ENCODE results near the gene MPG. TPM values are rescaled to one million over a fixed set of nuclear protein-coding genes. Genes with fewer than 3 reads are reported as not detected.

MPG gene
- total RNA-seq, 1 donor from 2014 or later: 50.0 TPM

DNA sequence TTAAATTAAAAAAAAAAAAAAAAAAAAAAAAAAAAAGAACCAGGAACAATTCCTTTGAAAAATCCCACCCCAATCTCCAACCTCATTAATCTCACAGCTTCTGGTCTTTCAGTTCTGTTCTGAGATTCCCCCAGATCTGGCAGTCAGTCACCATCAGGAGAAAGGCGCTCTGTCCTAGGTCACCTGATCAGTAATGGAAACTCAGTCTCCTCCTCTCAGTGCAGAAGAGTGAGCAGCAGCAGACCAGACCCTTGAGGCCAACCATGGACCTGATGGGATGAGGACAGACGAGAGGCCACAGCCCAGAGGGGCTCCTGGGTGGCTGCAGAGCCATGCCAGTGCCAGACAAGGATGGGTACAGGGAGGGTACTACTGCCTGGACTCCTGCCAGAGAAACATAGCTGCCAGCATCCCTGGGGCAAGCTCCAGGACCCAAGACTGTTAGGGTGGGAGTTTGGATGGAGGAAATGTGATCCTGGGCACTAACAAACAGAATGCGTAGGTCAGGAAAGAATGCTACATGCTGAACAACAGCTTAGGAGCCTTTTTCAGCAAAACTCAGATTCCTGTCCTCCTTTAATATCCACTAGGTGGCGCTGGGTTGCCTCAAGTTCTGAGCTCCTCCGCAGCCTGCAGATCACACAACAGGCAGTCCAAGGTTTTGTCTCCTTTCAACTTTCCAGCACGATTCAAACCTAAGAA lies 28.7 kb downstream of the MPG start:
- H3K27ac Mint-ChIP-seq (ENCODE audit: unreplicated experiment): no peak overlapping the region
- H3K9me3 Mint-ChIP-seq: no peaks in the 10 kb centered on the region
- no peaks in the 10 kb centered on the region for H3K36me3 Mint-ChIP-seq (ENCODE audit: low read depth)
- peak; percentile 42 for DNase-seq (ENCODE audit: low read depth, low spot score)
- peaks cover 27% of the 10 kb centered on the region for H3K4me1 Mint-ChIP-seq
- H3K27me3 Mint-ChIP-seq (ENCODE audit: low read depth): no peaks in the 10 kb centered on the region
- TF ChIP-seq, protein P1, sequence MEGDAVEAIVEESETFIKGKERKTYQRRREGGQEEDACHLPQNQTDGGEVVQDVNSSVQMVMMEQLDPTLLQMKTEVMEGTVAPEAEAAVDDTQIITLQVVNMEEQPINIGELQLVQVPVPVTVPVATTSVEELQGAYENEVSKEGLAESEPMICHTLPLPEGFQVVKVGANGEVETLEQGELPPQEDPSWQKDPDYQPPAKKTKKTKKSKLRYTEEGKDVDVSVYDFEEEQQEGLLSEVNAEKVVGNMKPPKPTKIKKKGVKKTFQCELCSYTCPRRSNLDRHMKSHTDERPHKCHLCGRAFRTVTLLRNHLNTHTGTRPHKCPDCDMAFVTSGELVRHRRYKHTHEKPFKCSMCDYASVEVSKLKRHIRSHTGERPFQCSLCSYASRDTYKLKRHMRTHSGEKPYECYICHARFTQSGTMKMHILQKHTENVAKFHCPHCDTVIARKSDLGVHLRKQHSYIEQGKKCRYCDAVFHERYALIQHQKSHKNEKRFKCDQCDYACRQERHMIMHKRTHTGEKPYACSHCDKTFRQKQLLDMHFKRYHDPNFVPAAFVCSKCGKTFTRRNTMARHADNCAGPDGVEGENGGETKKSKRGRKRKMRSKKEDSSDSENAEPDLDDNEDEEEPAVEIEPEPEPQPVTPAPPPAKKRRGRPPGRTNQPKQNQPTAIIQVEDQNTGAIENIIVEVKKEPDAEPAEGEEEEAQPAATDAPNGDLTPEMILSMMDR (conservative IDR thresholded peaks at IDR 0.05): peak; percentile 87
- H3K4me3 Mint-ChIP-seq: no peak overlapping the region

DNA sequence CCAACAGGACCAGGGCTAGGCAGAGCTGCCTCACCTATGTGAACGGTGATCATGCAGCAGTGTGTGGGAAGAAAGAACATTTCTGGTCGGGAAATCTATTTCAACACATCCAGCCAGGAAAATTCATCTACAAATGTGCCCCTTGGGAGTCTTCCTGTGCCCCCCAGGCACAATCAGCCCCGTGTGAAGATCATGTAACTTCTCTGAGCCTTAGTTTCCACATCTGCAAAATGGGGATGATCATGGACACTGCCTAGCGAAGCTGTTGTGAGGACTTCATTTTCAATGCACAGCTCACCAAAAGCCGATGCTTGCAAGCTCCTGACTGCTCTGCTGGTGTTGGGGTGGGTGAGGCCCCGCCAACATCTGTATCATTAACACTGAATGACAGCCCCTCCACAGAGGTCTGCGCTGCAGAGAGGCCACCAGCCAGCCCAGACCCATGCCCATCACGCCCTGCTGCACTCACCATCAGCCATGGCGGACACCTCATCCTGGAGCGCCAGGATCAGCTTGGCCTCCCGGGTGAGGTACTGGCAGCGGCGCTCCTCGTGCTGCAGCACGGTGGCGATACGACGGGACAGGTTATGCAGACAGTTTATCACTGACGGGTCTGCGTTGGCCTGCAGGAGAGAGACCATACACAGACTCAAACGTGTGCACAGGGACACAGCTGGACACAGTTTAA lies 34.3 kb downstream of the MPG start:
- Mint-ChIP-seq H3K9me3 (no peaks in the 10 kb centered on the region), H3K4me1 (peaks cover 13% of the 10 kb centered on the region), H3K36me3 (ENCODE audit: low read depth) (no peaks in the 10 kb centered on the region), H3K27me3 (ENCODE audit: low read depth) (no peaks in the 10 kb centered on the region), H3K27ac (ENCODE audit: unreplicated experiment) (no peak overlapping the region), H3K4me3 (no peak overlapping the region)
- DNase-seq (ENCODE audit: low read depth, low spot score): no peak
- TF ChIP-seq, protein P1 (conservative IDR thresholded peaks at IDR 0.05): no peak

DNA sequence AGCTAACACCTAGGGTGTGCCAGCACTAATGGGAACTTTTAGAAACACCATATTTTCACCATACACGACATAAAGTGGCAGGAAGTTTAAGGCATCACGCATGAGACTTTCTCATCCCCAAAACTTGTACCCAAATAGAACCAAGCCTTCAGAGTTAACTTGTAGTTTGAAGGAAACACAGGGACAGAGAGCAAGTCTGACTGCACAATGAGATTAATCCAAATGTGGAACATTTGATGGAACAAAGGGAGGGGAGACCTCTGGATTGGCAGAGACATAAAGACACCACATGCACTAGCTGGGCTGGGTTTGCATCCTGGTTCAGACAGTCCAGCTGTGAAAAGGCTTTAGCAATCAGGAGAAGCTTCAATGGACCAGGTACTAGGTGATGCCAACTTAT lies 36.3 kb downstream of the MPG start:
- TF ChIP-seq, protein P1 (conservative IDR thresholded peaks at IDR 0.05): no peak
- Mint-ChIP-seq H3K4me3 (no peak overlapping the region), H3K27ac (ENCODE audit: unreplicated experiment) (no peak overlapping the region), H3K27me3 (ENCODE audit: low read depth) (no peaks in the 10 kb centered on the region), H3K36me3 (ENCODE audit: low read depth) (no peaks in the 10 kb centered on the region), H3K4me1 (peaks cover 6% of the 10 kb centered on the region), H3K9me3 (no peaks in the 10 kb centered on the region)
- DNase-seq (ENCODE audit: low read depth, low spot score): no peak

DNA sequence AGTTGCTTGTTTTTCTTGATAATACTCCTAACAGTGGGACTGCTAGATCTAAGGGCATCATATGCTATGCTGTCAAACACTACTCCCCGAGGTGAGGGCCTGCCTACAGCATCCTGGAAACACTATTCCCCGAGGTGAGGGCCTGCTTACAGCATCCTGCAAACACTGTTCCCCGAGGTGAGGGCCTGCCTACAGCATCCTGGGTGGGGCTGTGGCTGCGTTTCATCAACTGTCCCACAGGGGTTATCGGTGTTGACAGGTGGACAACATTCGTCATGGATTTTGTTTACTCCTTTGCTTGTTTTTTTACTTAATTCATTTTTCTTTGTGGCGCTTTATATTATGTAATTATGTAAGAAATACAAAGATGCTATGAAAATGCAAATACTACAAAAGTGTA lies 38.0 kb downstream of the MPG start:
- TF ChIP-seq, protein P1 (conservative IDR thresholded peaks at IDR 0.05): no peak
- Mint-ChIP-seq H3K27me3 (ENCODE audit: low read depth) (no peaks in the 10 kb centered on the region), H3K36me3 (ENCODE audit: low read depth) (no peaks in the 10 kb centered on the region), H3K9me3 (no peaks in the 10 kb centered on the region), H3K4me3 (no peak overlapping the region), H3K4me1 (peaks cover 6% of the 10 kb centered on the region), H3K27ac (ENCODE audit: unreplicated experiment) (no peak overlapping the region)
- no peak for DNase-seq (ENCODE audit: low read depth, low spot score)

DNA sequence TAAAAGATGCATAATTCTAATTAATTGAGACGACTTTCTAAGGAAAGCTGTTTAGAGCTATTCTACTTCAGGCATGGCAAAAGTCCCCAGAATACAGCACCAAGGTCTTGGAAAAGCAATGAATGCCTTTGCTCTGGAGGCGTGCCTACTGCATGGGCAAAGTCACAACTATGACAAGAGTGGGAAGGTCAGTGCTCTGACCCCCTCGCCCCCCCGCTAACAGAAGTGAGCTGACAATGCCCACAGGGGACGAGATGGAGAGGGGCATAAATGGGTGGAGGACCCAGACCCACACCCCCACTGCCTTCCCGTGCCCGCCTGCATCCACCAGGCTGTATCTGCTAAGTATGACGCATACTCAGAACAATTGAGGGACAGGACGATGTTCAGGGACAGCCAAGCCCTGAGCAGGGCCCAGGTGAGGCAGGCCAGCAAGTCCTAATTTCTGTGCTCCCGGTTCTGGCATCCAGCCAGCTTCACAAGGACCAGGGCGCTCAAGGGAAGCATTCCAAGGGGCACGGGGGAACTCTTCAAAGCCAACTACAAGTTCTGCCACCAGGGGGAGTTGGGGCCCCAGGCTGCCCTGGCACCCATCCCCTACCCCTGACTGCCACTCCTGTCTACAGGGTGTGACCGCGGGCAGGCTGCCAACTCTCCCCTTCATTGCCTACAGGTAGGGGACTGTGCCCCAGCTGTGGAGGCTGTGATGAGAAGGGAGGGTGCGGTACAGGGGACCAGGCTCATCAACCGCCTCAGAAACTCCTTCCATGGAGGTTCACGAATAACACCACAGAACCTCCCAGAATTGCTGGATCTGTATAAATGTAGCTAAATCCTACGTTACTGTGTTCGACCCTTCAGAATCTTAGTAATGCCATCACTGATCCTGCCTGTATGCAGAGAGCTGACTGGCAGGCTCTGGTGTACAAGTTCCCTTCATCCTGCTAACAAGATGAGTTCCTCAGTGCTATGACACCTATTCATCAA lies 39.6 kb downstream of the MPG start:
- H3K9me3 Mint-ChIP-seq: no peaks in the 10 kb centered on the region
- H3K4me1 Mint-ChIP-seq: peaks cover 6% of the 10 kb centered on the region
- H3K27me3 Mint-ChIP-seq (ENCODE audit: low read depth): no peaks in the 10 kb centered on the region
- no peak overlapping the region for H3K27ac Mint-ChIP-seq (ENCODE audit: unreplicated experiment)
- H3K4me3 Mint-ChIP-seq: no peak overlapping the region
- peak; percentile 68 for DNase-seq (ENCODE audit: low read depth, low spot score)
- TF ChIP-seq, protein P1 (conservative IDR thresholded peaks at IDR 0.05): peak; percentile 80
- H3K36me3 Mint-ChIP-seq (ENCODE audit: low read depth): no peaks in the 10 kb centered on the region

Measured in neural crest cell (in vitro differentiated cells).